IMR-90 (cell line): ENCODE measurements around the gene SMIM41. TPM values are rescaled to one million over a fixed set of nuclear protein-coding genes. Genes with fewer than 3 reads are reported as not detected.

Experiments used
- ATAC-seq: fragments of 200-7000 bp; cut with Tn5 transposase; 2 replicates; pipeline ENCODE4 v1.9.1; 2020; ENCODE audit warnings: low read depth, mild to moderate bottlenecking, moderate library complexity
- BruUV-seq: library from RNA; stranded (reverse); fragments of 400-500 nt; replicated peaks from 2 replicates; lab custom pipeline; 2021; lab: Mats Ljungman, UMichigan
- CTCF ChIA-PET: fragments of 300-600 bp; formaldehyde crosslinking; extraction: SDS; loops from one replicate; lab custom pipeline; 2021; ENCODE audit warnings: antibody characterized with exemption; lab: Yijun Ruan, JAX
- POLR2A ChIA-PET: fragments of 300-600 bp; sonication (Branson Sonifier 250); formaldehyde crosslinking; loops from one replicate; lab custom pipeline; 2022; ENCODE audit warnings: antibody characterized with exemption; ENCODE audit not compliant: unreplicated experiment; lab: Charles Lee
- DNase-seq: peaks from one replicate; pipeline ENCODE4 v3.0.0; 2013
- H2AFZ ChIP-seq: replicated peaks from 2 replicates; pipeline ENCODE3; 2013; ENCODE audit warnings: low read length, mild to moderate bottlenecking; ENCODE audit not compliant: poor library complexity
- H2AK5ac ChIP-seq: 2 replicates; pipeline ENCODE4 v1.6.1; 2013; ENCODE audit warnings: low read depth, low read length, inconsistent platforms
- H2AK9ac ChIP-seq: replicated peaks from 2 replicates; pipeline ENCODE3; 2013; ENCODE audit warnings: mild to moderate bottlenecking, low read depth, low read length, moderate library complexity; ENCODE audit not compliant: poor library complexity
- H2BK120ac ChIP-seq: 2 replicates; pipeline ENCODE4 v1.6.1; 2013; ENCODE audit warnings: low read depth, low read length, inconsistent platforms
- H2BK15ac ChIP-seq: 3 replicates; pipeline ENCODE4 v1.6.1; 2013; ENCODE audit warnings: low read depth, low read length, inconsistent platforms
- H2BK20ac ChIP-seq: 2 replicates; pipeline ENCODE4 v1.6.1; 2013; ENCODE audit warnings: low read depth, mild to moderate bottlenecking, inconsistent platforms, low read length, moderate library complexity
- H2BK5ac ChIP-seq: 2 replicates; pipeline ENCODE4 v1.6.1; 2013; ENCODE audit warnings: mild to moderate bottlenecking, low read depth, low read length, inconsistent platforms; ENCODE audit not compliant: poor library complexity, severe bottlenecking
- H3K14ac ChIP-seq: replicated peaks from 2 replicates; pipeline ENCODE4 v1.6.1; 2013; ENCODE audit warnings: low read depth, low read length, inconsistent platforms
- H3K18ac ChIP-seq: 2 replicates; pipeline ENCODE4 v1.6.1; 2013; ENCODE audit warnings: low read depth, low read length, control low read depth
- H3K23ac ChIP-seq: 2 replicates; pipeline ENCODE4 v1.6.1; 2013; ENCODE audit warnings: low read depth, low read length, inconsistent platforms
- H3K27ac ChIP-seq: 2 replicates; pipeline ENCODE4 v1.5.1; 2013; ENCODE audit warnings: mild to moderate bottlenecking, control low read depth, low read length; ENCODE audit not compliant: insufficient read depth
- H3K27me3 ChIP-seq: 2 replicates; pipeline ENCODE4 v1.6.1; 2013; ENCODE audit warnings: low read length; ENCODE audit not compliant: control insufficient read depth, insufficient read depth
- H3K36me3 ChIP-seq: 2 replicates; pipeline ENCODE4 v1.6.1; 2013; ENCODE audit warnings: low read length, mixed read lengths; ENCODE audit not compliant: control insufficient read depth, insufficient read depth
- H3K4ac ChIP-seq: 2 replicates; pipeline ENCODE4 v1.6.1; 2013; ENCODE audit warnings: low read depth, low read length, inconsistent platforms
- H3K4me1 ChIP-seq: 2 replicates; pipeline ENCODE4 v1.6.1; 2013; ENCODE audit warnings: low read length, mixed read lengths; ENCODE audit not compliant: control insufficient read depth, insufficient read depth
- H3K4me2 ChIP-seq: 2 replicates; pipeline ENCODE4 v1.6.1; 2013; ENCODE audit warnings: low read depth, mild to moderate bottlenecking, control low read depth, low read length, moderate library complexity
- H3K4me3 ChIP-seq: 2 replicates; pipeline ENCODE4 v1.5.1; 2013; ENCODE audit warnings: low read depth, mild to moderate bottlenecking, control low read depth, low read length, moderate library complexity; ENCODE audit not compliant: insufficient read depth
- H3K56ac ChIP-seq: 2 replicates; pipeline ENCODE4 v1.6.1; 2013; ENCODE audit warnings: low read length, inconsistent platforms; ENCODE audit not compliant: insufficient read depth; ENCODE audit errors: extremely low read depth
- H3K79me1 ChIP-seq, 2 experiments: 2 replicates each; pipeline ENCODE4 v1.6.1; 2013; ENCODE audit warnings: low read length in 2 of 2, inconsistent platforms in 1 of 2, low read depth in 1 of 2
- H3K9ac ChIP-seq: 2 replicates; pipeline ENCODE4 v1.6.1; 2013; ENCODE audit warnings: low read depth, low read length, control low read depth
- H3K9me1 ChIP-seq: 2 replicates; pipeline ENCODE4 v1.6.1; 2013; ENCODE audit warnings: low read length, inconsistent platforms; ENCODE audit not compliant: insufficient read depth
- H3K9me3 ChIP-seq: 2 replicates; pipeline ENCODE4 v1.6.1; 2013; ENCODE audit warnings: low read length; ENCODE audit not compliant: control insufficient read depth, insufficient read depth
- H4K20me1 ChIP-seq: 2 replicates; pipeline ENCODE4 v1.6.1; 2013; ENCODE audit warnings: low read length, inconsistent platforms; ENCODE audit not compliant: insufficient read depth
- H4K5ac ChIP-seq: 2 replicates; pipeline ENCODE4 v1.6.1; 2013; ENCODE audit warnings: mild to moderate bottlenecking, low read depth, low read length, control low read depth
- H4K8ac ChIP-seq, 2 experiments: 2 replicates each; pipeline ENCODE4 v1.6.1; 2013; ENCODE audit warnings: low read depth in 2 of 2, low read length in 2 of 2, control low read depth in 1 of 2, inconsistent platforms in 1 of 2
- H4K91ac ChIP-seq: 2 replicates; pipeline ENCODE4 v1.6.1; 2013; ENCODE audit warnings: low read depth, low read length, inconsistent platforms; ENCODE audit not compliant: insufficient read depth
- BHLHE40 ChIP-seq: fragments of 150-350 bp; IDR thresholded peaks from 2 replicates; pipeline ENCODE4 v1.6.1; 2016; ENCODE audit warnings: mild to moderate bottlenecking, low read depth, low read length
- CEBPB ChIP-seq: IDR thresholded peaks from 2 replicates; pipeline ENCODE4 v1.6.1; 2012; ENCODE audit warnings: low read depth, low read length, improper control_type of control experiment
- RCOR1 ChIP-seq: IDR thresholded peaks from 2 replicates; pipeline ENCODE4 v1.6.1; 2012; ENCODE audit warnings: mild to moderate bottlenecking, low read length, improper control_type of control experiment; ENCODE audit not compliant: insufficient replicate concordance
- WGBS, 2 experiments: methylation state at CpG; one replicate each; pipeline versions ENCODE4 v1.1.5 to v1.1.7; 2013; ENCODE audit warnings: missing lambda C conversion rate in 2 of 2; ENCODE audit not compliant: insufficient read length in 1 of 2; ENCODE audit errors: extremely low coverage in 2 of 2; 5-methylcytosine and 5-hydroxymethylcytosine counted together
- dilution Hi-C: fragments of 300-500 bp; cut with HindIII; formaldehyde crosslinking; loops from one replicate; pipeline ENCODE4 v1.14.3; 2018; ENCODE audit warnings: low sequenced_read_pairs; ENCODE audit not compliant: unreplicated experiment
- in situ Hi-C: fragments of 300-500 bp; cut with MboI; formaldehyde crosslinking; loops from 3 replicates; pipeline ENCODE4 v1.14.3; 2019; ENCODE audit warnings: low sequenced_read_pairs, inconsistent platforms, mixed read lengths
- intact Hi-C: fragments of 100-400 bp; cut with micrococcal nuclease; formaldehyde crosslinking; loops from 2 replicates; pipeline ENCODE4 v1.10.0; 2022
- polyA plus RNA-seq, 3 experiments: library from polyadenylated mRNA; depleted of rRNA; stranded (reverse); fragments of >200 nt; gene quantifications; 2 replicates each; pipeline ENCODE4 v1.2.3, GENCODE V29; 2012; ENCODE audit warnings: low replicate concordance in 1 of 3
- total RNA-seq: library from RNA; depleted of rRNA; stranded (reverse); fragments of >200 nt; gene quantifications from 2 replicates; pipeline ENCODE4 v1.2.3, GENCODE V29; 2012

Gene SMIM41
- total and polyA plus RNA-seq, 2 of the 4 experiments (the other 2 are of a cell fraction) = not detected

GRCh38 chr12:52070185-52070925, 9.1 kb upstream of the SMIM41 start (continued):
- no peak for TF ChIP-seq RCOR1
- no peak for TF ChIP-seq BHLHE40

DNA sequence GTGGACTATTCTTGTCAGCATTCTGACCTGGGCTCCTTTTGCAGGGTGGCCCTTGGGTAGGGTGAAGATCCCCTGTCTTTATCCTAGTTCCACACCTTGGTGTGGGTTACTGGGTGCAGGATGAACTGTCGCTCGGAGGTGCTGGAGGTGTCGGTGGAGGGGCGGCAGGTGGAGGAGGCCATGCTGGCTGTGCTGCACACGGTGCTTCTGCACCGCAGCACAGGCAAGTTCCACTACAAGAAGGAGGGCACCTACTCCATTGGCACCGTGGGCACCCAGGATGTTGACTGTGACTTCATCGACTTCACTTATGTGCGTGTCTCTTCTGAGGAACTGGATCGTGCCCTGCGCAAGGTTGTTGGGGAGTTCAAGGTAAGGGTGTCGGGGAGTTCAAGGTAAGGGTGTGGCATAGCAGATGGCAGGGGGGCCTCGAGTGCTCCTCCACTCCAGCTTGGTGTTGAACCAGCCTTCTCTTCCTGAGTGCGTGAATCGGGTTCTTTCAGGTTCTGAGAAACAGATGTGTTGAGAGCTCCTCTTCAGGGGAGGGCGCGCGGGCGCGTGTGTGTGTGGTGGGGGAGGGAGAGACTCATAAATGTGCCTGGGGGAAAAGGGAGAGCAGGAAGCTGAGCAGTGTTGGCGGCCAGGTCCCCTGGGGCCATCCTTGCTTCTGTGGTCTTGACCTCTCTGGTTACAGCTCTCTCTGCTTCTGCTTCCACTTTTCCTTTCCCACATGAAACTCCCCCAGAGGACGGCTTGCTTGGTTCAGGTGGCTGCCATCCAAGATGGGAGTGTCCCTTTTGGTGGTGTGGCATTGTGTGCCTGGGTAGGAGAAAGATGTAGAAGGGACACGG, 5.7 kb upstream of the SMIM41 start:
- DNase-seq (no peak), ATAC-seq (no peak)
- WGBS, 2 experiments = 100% methylated on average over 1 of the region's 23 CpGs; no CpG with 5 or more reads in 1 of the 2 experiments
- H3K27ac ChIP-seq = no peak overlapping the region
- dilution Hi-C loops (no loop called here), in situ Hi-C loops (no loop called here), intact Hi-C loops (no loop called here)
- H3K9me1 ChIP-seq = peaks cover 31% of the 10 kb centered on the region
- no peak overlapping the region for H3K18ac ChIP-seq
- H3K4me2 ChIP-seq = no peak overlapping the region; the same call in 1 of the 2 replicates
- no peak overlapping the region for H2BK20ac ChIP-seq
- peak overlapping the region; percentile 36 for H3K23ac ChIP-seq
- H2AK9ac ChIP-seq = peak overlapping the region; percentile 62
- no peak overlapping the region for H3K9ac ChIP-seq
- no peak overlapping the region for H3K14ac ChIP-seq
- POLR2A ChIA-PET = no interaction called here
- no peak overlapping the region for H3K4ac ChIP-seq
- H2BK120ac ChIP-seq = no peak overlapping the region
- H2BK15ac ChIP-seq = no peak overlapping the region
- no peak overlapping the region for H4K91ac ChIP-seq
- H3K36me3 ChIP-seq = peaks cover 52% of the 10 kb centered on the region
- H3K9me3 ChIP-seq = no peaks in the 10 kb centered on the region
- H4K8ac ChIP-seq = no peak overlapping the region
- no peak overlapping the region for H3K4me3 ChIP-seq
- H2BK5ac ChIP-seq = no peak overlapping the region
- H3K4me1 ChIP-seq = peaks cover 15% of the 10 kb centered on the region
- H4K5ac ChIP-seq = no peak overlapping the region
- H3K27me3 ChIP-seq = no peaks in the 10 kb centered on the region
- CTCF ChIA-PET = interaction anchor here (0.7 to 2.9 kb wide), 2 partner anchors 41 to 48 kb away, joined by 3 to 14 read pairs; no protein-coding TSS in a partner anchor
- no peak overlapping the region for H2AK5ac ChIP-seq
- peaks cover 20 to 91% of the 10 kb centered on the region in 2 experiments for H3K79me1 ChIP-seq
- no peak for TF ChIP-seq CEBPB
- H4K20me1 ChIP-seq = peaks cover 88% of the 10 kb centered on the region
- H2AFZ ChIP-seq = no peak overlapping the region
- no TSS peak for BruUV-seq
- no peak overlapping the region for H3K56ac ChIP-seq
